Duodenal mucosa (tissue), 2 donors: Measurements from ENCODE around the gene EXOC1L.

Experiments used
- H3K27ac ChIP-seq: one replicate; pipeline ENCODE4 v1.7.0; 2013; ENCODE audit warnings: low read depth, low read length
- H3K27me3 ChIP-seq, 2 donors: one replicate each; pipeline ENCODE4 v1.7.0; 2013; ENCODE audit warnings: low read length in 2 of 2, control low read depth in 1 of 2; ENCODE audit not compliant: insufficient read depth in 2 of 2, control insufficient read depth in 1 of 2
- H3K36me3 ChIP-seq, 2 donors: one replicate each; pipeline ENCODE4 v1.7.0; 2013; ENCODE audit warnings: low read length in 2 of 2, control low read depth in 1 of 2; ENCODE audit not compliant: insufficient read depth in 2 of 2, control insufficient read depth in 1 of 2
- H3K4me1 ChIP-seq, 2 donors: one replicate each; pipeline ENCODE4 v1.7.0; 2013; ENCODE audit warnings: low read length in 2 of 2, control low read depth in 1 of 2; ENCODE audit not compliant: insufficient read depth in 2 of 2, control insufficient read depth in 1 of 2
- H3K4me3 ChIP-seq, 2 donors: one replicate each; pipeline ENCODE4 v1.7.0; 2013; ENCODE audit warnings: low read length in 2 of 2, low read depth in 1 of 2
- H3K9ac ChIP-seq, 2 donors: one replicate each; pipeline ENCODE4 v1.7.0; 2013; ENCODE audit warnings: low read length in 2 of 2, low read depth in 1 of 2
- H3K9me3 ChIP-seq, 2 donors: one replicate each; pipeline ENCODE4 v1.7.0; 2013; ENCODE audit warnings: low read length in 2 of 2, control low read depth in 1 of 2; ENCODE audit not compliant: control insufficient read depth in 1 of 2

The EXOC1L gene

DNA sequence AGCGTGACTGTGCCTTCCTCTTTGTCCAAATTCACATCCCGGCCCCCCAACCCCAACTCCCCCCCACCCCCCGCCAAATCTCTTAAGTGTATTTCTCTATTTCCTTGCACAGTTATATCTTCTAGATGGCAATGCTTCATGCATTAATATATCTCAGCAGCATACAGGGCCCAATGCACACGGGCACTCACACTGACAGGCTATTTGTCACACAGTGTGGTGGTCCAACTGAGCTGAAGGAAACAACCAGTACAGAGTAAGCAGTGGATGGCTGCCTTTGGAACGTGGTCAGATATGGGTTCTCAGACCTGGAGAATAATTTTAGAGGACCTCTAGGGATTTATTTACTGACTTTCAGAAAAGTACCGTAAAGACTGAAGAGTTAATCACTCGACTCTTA is 34.5 kb downstream of the EXOC1L start:
- no peaks in the 10 kb centered on the region for H3K27me3 ChIP-seq
- H3K4me3 ChIP-seq, result peak overlapping the region; percentile 98 to 99
- no peak overlapping the region for H3K27ac ChIP-seq
- peak overlapping the region; percentile 92 to 96 for H3K9ac ChIP-seq
- no peaks in the 10 kb centered on the region for H3K9me3 ChIP-seq
- H3K4me1 ChIP-seq, result peaks cover 19 to 30% of the 10 kb centered on the region in 2 donors
- H3K36me3 ChIP-seq, result peaks cover 0 to 3% of the 10 kb centered on the region in 2 donors

GRCh38 chr4:55857586-55857985 is 38.0 kb downstream of the EXOC1L start:
- Histone ChIP-seq H3K4me3 (no peak overlapping the region), H3K4me1 (peaks cover 10 to 20% of the 10 kb centered on the region in 2 donors), H3K27ac (no peak overlapping the region), H3K9me3 (no peaks in the 10 kb centered on the region), H3K36me3 (peaks cover 5 to 14% of the 10 kb centered on the region in 2 donors), H3K27me3 (no peaks in the 10 kb centered on the region), H3K9ac (no peak overlapping the region)

GRCh38 chr4:55859711-55860110 is 40.1 kb downstream of the EXOC1L start:
- H3K4me1 ChIP-seq, result peaks cover 3 to 14% of the 10 kb centered on the region in 2 donors
- no peaks in the 10 kb centered on the region for H3K27me3 ChIP-seq
- H3K36me3 ChIP-seq, result peaks cover 5 to 16% of the 10 kb centered on the region in 2 donors
- H3K4me3 ChIP-seq, result no peak overlapping the region
- no peaks in the 10 kb centered on the region for H3K9me3 ChIP-seq
- no peak overlapping the region for H3K9ac ChIP-seq
- no peak overlapping the region for H3K27ac ChIP-seq

- Histone ChIP-seq H3K36me3 (peaks cover 12 to 37% of the 10 kb centered on the region in 2 donors), H3K27me3 (no peaks in the 10 kb centered on the region), H3K27ac (no peak overlapping the region)
These were observed 45.1 kb downstream of the EXOC1L start for GRCh38 chr4:55864577-55865223.

DNA sequence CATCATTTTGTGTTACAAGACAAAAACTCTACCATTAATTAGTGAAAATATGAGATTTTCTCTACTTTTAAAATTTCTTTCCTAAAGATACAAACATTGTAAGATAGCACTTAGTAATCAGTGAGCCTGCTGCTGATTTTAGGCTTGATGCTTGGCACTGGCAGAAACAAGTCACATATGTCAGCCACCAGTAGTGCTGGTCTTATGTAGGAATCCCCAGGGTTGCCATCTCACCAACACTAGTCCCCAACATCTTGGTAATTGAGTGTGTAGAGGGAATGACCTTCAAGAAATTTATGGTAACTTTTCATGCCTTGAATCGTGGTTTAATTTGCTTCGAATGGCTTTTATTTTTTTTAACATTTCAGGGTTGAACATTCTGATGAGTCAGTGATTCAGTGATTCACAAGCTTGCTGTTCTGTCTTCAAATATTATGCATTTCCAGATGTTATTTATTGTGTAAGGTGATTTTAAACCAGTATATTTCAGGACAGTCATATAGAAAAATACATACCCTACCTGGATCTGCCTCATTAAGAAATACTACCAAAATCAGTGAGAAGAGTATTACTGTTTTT is 45.7 kb downstream of the EXOC1L start:
- H3K27ac ChIP-seq, result no peak overlapping the region
- H3K9me3 ChIP-seq, result no peaks in the 10 kb centered on the region
- H3K27me3 ChIP-seq, result no peaks in the 10 kb centered on the region
- peaks cover 12 to 38% of the 10 kb centered on the region in 2 donors for H3K36me3 ChIP-seq
- H3K4me1 ChIP-seq, result peaks cover 0 to 11% of the 10 kb centered on the region in 2 donors
- H3K9ac ChIP-seq, result no peak overlapping the region
- H3K4me3 ChIP-seq, result no peak overlapping the region

More at GRCh38 chr4:55864577-55865223, 45.1 kb downstream of the EXOC1L start:
- Histone ChIP-seq H3K9me3 (no peaks in the 10 kb centered on the region), H3K9ac (no peak overlapping the region), H3K4me3 (no peak overlapping the region), H3K4me1 (peaks cover 0 to 11% of the 10 kb centered on the region in 2 donors)

- Histone ChIP-seq H3K27me3 (no peaks in the 10 kb centered on the region), H3K9me3 (no peaks in the 10 kb centered on the region), H3K4me1 (peaks cover 0 to 11% of the 10 kb centered on the region in 2 donors), H3K36me3 (peaks cover 21 to 41% of the 10 kb centered on the region in 2 donors), H3K4me3 (no peak overlapping the region), H3K27ac (peak overlapping the region; percentile 15), H3K9ac (no peak overlapping the region)
These were observed 46.8 kb downstream of the EXOC1L start for GRCh38 chr4:55866290-55866907.

GRCh38 chr4:55866973-55867574 is 47.5 kb downstream of the EXOC1L start:
- H3K36me3 ChIP-seq, result peaks cover 27 to 48% of the 10 kb centered on the region in 2 donors
- H3K9ac ChIP-seq, result no peak overlapping the region
- no peak overlapping the region for H3K27ac ChIP-seq

GRCh38 chr4:55868581-55869090 is 49.0 kb downstream of the EXOC1L start:
- Histone ChIP-seq H3K27ac (no peak overlapping the region), H3K27me3 (no peaks in the 10 kb centered on the region), H3K9ac (no peak overlapping the region), H3K4me1 (peaks cover 0 to 7% of the 10 kb centered on the region in 2 donors), H3K4me3 (no peak overlapping the region), H3K9me3 (no peaks in the 10 kb centered on the region), H3K36me3 (peaks cover 35 to 61% of the 10 kb centered on the region in 2 donors)

More at GRCh38 chr4:55866973-55867574, 47.5 kb downstream of the EXOC1L start:
- Histone ChIP-seq H3K27me3 (no peaks in the 10 kb centered on the region), H3K4me1 (peaks cover 0 to 11% of the 10 kb centered on the region in 2 donors), H3K9me3 (no peaks in the 10 kb centered on the region), H3K4me3 (no peak overlapping the region)

DNA sequence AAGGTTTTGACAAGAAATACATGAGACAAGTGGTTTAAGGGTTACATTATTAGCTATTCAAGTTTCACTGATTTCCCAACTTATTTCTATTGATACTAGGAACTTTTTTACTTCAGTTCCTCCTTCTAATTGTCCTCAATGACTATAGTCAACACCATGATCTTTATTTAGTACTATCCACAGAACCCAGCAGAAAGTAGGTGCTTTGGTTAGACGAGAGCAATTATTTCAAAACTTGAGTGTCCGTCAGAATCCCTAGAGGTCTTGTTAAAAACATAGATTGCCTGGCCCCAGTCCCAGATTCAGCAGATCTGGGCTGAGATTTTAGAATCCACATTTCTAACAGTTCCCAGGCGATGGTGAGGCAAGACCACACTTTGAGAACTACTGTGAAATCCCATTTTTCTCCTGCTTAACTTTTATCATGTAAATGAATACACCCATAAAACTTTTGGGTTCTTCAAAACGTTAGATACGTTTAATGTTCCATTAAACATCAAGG is 51.8 kb downstream of the EXOC1L start:
- Histone ChIP-seq H3K9ac (no peak overlapping the region), H3K36me3 (peaks cover 38 to 55% of the 10 kb centered on the region in 2 donors), H3K4me1 (peaks cover 0 to under 1% of the 10 kb centered on the region in 2 donors), H3K27ac (no peak overlapping the region), H3K9me3 (no peaks in the 10 kb centered on the region), H3K4me3 (no peak overlapping the region), H3K27me3 (no peaks in the 10 kb centered on the region)
